GM18873 (cell line): ENCODE results near the gene CCDC102A.

ENCODE experiments used
- ATAC-seq: cut with Tn5 transposase; IDR thresholded peaks from one replicate; pipeline ENCODE4 v1.9.1; 2021; ENCODE audit warnings: mild to moderate bottlenecking, moderate library complexity, moderate number of reproducible peaks; ENCODE audit not compliant: unreplicated experiment, low FRiP score

CCDC102A gene

DNA sequence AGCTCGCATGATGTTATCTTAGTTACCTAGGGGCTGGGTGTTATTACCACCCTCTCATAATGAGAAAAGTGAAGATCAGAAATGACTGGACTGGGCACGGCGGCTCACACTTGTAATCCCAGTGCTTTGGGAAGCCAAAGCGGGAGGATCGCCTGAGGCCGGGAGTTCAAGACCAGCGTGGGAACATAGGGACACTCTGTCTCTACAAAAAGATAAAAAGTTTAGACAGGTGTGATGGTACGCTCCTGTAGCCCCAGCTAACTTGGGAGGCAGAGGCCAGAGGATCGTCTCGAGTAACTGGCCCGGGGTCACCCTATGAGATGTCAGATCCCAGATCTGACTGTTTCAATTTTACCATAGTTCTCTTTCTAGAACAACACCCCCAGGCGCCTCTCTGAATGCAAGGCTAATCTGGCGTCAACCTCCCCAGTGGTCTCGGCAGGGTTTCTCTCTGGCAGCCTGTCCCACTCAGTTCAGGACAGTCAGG is 1.9 kb upstream of the CCDC102A start:
- no peak for ATAC-seq

DNA sequence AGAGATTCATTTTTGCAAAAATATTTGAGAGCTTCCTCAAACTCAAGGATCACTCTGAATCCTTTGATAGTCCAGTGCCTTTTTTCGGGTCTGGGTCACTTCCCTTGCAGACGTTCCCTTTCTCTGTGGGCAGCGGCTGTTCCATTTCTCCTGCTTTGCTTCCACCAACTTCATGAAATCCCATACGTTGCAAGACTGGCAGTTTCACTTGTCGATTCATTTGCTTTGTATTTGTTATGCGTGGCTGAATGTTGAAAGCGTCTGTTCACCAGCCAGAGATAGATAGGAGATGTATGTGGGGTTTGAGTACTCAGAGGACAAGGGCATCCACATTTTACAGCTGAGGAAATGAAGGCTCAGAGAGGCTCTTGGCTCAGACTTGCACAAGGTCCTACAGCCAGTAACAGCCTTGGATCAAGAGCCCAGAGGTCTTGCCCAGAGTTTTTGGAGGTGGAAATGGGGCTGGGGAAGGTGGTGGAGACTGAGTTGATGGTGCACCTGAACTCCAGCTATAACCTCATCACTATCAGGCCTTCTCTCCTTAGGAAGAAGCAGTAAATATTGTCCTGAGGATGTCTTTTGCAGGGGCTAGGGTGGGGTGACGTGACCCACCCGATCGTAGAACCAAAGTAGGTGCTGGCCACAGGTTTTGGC is 1.3 kb upstream of the CCDC102A start:
- ATAC-seq = no peak

DNA sequence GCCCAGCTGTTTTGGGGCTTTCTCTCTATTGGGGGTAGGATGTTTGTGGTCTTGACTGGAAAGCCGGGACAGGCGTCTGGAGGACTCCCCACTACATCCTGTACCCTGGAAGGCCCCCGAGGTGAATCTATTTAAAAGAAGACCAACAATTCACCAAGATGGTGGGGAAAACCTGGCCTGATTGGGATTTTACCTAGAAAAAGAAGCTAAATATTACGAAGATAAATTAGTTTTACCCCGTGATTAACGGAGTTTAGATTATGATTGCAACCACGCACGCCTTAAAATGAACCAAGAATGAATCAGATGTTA is 779 bp upstream of the CCDC102A start:
- ATAC-seq = no peak

DNA sequence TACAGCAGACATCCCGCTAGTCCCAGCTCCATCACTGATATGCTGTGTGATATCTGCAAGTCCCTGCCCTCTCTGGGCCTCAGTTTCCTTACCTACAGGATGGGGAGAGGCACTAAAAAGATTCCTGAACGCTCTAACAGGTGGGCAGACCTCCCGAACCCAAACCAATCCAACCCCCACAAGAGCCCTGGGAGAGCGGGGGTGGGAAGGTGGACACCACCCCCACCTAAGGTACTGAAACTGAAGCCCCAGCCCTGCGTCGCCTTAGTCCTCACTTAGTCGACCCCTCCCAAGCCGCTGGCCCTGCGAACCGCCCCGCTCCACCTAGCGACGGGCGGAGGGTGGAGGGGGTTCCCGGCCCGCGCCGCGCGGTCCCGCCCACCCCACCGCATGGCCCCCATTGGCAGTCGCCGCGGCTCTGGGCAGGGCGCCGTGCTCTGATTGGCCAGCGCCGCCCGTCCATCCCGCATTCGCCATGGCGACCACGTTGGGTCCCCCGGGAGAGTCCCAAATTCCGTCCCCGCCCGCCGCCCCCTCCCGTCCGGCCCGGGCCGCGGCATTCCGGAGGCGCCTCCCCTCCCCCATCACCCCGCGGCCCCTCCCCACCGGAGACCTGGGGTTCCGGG is 578 bp downstream of the CCDC102A start:
- peak; percentile 37 for ATAC-seq

DNA sequence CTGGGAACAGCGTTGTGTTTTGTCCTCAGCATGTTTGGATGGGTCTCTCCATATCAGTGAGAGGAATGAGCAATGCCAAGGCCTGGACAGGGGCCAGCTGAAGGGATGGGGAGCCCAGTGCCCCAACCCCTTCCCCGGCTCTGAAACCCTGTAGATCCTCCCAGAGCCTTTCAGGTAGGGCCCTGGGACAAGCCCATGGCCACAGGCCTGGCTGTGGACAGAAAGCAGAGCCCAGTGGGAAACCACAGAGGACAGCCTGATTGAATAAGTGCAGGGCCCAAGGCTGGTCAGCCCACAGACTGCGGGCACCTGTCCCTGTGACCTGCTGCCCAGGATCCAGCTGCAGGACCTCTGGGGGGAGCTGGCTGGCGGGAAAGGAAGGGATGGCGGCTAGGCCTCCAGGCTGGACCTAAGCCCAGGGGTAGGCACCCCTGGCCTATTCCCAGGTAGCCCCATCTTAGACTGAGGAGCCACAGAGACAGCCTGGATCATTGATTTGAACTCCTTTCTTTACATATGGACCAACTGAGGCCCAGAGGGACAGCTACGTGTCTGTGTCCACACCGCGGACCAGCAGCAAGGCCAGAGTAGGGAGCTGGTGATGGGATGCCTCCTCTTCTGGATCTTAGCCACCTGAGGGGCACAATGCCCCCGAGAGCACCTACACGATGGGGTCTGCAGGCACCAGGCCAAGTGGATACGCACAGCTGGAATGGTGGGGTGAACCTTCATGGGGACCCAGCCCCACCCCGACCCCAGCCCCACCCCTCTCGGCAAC is 1.3 kb downstream of the CCDC102A start:
- no peak for ATAC-seq

DNA sequence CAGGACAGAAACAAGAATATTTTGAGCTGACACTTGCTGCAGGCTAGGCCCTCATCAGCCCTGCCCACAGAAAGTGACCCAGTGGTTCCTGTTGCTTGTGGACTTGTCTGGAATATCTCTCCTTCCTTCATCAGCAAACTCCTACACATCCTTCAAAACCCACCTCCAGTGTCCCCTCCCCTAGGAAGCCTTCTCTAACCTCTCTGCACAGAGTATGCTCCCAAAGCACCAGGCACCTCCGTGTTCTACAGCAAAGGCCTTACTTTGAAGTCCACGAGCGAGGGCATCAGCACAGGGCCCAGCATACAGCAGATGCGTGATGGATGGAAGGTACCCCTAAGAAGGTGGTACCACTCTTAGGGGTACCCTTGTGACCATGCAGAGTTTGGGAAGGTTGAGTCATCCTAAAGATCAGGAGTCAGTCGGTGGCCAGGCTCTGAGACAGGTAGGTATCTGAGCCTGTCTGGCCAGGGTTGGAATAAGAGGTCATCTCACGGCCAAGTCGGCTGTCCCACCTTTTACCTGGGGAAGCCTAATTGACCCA is 2.0 kb downstream of the CCDC102A start:
- no peak for ATAC-seq

DNA sequence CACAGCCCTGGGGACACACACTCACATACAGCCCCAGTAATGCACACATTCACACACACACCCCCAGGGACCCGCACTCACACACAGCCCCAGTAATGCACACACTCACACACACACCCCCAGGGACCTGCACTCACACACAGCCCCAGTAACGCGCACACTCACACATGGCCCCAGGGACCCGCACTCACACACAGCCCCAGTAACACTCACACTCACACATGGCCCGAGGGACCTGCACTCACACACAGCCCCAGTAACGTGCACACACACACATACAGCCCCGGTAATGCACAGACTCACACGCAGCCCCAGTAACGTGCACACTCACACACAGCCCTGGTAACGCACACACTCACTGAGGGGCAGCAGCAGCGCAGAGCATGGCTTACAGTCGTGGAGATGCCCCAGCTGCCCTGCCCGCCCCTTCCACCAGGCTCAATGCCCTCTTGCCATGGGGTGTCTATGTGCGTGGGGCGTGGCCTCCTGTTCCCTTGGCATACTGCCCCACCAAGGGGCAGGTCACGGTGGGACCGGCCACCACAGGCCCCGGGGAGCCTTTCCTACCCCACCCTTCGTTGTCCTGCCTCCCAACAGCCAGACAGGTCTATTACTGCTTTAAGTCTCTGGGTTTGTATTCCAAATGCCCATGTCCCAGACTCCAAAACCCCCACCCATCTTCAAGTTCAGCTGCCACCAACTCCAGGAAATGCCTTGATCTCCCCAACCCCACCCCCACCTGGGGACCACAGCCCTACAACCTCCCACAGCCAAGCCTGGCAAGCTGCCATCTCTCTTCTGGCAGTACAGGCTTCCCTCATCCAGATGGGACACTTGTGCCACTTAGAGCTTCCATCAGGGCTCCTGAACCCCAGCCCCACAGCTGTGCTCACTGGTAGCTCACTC is 2.7 kb downstream of the CCDC102A start:
- no peak for ATAC-seq

DNA sequence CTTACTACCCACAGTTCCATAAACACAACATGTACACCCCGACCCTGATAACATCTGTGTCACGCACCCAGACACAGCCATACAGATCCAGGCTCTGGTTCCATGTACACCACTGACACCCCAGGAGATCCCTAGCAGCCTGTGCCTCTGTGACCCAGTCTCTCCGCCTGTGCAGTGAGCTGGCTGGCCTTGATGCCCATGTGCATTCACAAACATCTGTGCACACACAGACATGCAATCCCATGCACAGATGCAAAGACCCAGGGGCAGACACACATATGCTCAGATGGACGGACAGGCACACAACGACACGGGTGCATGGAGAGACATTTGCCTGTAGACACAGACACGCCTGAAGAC is 4.1 kb downstream of the CCDC102A start:
- ATAC-seq = no peak

DNA sequence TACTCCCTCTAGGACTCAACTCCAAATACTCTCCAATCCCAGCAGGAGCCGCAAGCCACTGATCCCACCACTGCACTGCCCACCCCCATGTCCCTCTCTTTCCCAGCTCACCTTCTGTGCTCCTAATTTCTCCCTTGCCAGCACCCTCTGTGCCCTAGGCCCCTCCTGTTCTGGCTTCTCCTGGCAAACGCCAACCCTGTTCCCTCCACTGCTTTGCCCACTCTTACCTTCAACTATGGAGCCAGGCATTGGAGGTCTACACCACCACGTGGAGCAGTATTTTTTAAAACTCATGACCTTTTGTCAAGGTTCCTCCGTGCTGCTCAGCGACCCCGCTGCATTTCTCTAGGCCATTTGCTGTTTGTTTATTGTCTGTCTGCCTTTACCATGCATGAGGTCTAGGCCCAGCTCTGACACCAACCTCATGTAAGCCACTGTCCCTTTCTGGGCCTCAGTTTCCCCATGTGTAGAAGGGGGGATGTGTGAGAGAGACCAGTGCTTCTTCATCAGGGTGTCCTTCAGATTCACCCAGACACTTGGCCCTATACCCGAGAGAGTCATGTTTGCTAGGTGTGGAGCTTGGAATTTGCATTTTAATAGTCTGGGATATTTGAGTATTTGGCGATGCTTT is 4.6 kb downstream of the CCDC102A start:
- ATAC-seq = no peak

DNA sequence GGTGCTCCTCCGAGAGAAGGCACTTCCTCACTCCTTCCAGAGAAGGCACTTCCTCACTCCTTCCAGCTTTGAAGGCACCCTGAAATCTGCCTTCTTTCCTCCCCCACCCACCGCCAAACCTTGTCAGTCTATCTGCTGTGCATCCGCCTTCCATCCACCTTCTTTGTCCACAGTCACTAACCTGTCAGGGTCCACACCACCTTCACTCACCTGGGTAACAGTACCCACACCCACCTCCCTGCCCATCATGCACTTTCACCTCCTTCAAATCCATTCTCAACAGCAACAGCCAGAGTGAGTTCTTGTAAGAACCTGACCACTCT is 5.2 kb downstream of the CCDC102A start:
- no peak for ATAC-seq

DNA sequence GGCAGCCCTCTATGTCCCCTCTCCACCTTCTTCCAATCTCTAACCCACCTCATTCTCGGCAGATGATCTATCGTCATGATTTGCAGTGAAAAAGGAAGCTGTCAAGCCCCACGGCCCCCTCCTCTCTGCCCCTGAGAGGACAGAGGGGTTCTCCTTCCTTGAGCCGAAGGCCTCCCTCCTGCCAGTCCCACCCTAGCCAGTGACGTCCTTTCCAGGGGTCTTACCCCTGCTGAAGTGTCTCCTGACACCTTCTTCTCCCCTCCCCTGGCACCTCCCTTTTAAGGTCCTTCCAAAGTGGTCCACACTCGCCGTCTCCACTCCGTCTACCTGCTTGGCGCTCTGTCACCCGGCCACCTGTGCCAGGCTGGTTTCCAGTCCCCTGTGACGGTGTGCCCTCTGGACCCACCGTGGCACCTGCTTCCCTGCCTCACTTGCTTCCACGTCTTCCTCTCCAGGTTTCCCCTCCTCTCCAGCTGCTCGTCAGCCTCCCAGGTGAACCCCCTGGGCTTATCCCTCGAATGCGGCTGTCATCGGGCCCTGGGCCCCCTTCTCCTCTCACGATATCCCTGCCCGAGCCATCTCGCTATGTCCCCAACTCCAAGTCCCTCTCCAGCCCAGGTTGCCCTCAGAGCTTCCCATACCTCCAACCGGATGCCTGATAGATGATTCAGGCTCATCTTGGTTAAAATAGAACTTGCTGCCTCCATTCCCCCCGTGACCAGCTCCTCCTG is 5.7 kb downstream of the CCDC102A start:
- ATAC-seq = no peak

DNA sequence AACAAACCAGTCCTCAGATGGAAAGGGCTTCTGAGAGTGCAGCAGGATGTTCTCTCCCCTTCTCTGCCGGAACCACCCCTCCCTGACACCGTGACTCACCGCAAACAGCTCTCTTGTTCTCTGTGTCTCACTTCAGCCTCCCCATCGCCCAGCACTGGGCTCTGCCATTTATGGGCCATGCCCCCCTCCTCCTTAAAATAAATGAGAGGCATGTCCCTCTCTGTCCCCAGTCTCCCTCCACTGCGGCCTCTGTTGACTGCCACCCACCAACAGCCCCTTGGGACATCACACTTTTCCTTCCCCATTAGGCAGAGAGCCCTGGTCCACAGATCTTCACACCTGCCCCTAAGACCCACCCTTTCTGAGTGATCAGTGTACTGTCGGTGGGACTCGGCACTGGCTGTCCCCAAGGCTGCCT is 6.3 kb downstream of the CCDC102A start:
- ATAC-seq = peak; percentile 45

DNA sequence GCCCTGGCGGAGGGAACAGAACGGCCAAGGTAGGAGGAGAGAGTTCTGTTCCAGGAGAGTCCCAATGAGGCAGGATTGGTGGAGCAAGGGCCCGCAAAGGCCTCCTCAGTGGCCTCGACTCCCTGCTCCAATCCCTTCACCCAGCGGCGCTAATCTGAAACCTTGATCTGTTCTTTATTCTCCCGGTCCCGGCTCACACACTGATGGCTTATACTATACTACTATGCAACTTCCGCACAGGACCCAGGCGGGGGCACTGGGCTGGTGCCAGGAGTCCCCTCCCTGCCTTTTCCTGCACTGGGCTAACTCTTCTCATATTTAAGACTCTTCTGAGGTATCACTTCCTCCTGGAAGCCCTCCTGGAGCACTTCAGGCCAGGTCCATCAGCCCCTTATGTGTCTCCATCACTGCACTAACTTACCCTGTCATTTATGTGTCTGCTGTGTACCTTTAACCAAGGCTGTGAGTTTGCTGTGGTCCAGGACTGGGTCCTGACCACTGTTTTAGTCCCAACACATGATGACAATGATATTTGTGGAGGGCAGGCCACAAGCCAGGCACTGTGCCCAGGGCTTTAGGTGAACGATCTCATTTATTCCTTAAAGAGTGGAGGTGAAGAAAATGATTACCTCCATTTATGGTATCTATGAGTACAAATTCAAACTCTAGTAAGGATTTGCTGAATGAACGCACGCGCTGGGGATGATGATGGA is 6.8 kb downstream of the CCDC102A start:
- ATAC-seq = no peak

DNA sequence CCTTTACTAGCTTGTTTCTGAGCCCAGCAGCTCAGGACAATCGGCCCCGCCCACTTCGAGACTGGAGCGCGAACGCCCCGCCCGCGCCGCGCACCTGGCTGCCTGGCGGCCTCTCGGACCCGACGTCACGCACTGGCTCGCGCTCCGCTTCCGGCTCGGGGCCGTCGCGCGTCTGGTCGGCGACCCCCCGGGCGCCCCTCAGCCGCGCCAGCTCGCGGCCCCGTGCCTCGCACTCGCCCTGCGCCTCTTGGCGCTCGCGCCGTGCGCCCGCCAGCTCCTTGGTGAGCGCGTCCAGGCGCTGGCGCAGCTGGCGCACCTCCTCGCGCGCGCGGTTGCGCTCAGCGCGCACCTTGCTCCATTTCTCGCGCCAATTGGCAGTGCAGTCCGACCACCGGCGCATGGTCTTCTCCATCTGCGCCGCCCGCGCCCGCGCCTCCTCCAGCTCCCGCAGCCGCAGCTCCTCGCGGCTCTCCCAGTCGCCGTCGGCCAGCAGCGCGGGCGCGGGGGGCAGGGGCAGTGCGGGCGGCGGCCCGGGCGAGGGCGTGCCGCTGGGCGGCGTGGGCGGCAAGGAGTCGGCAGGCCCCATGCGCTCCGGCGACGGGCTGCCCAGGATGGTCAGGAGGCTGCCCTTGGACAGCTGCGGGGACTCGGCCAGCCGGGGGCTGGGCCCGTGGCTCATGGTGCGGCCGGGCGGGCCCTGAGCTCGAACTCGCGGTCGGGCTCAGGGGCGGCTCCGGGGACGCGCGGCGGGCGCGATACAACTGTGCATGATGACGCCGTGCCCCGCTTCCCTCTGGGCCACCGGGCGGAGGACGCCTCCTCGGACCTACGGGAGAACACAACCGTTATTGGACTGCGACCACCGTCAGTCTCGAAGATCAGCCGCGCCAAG is 7.6 kb downstream of the CCDC102A start:
- ATAC-seq = no peak

DNA sequence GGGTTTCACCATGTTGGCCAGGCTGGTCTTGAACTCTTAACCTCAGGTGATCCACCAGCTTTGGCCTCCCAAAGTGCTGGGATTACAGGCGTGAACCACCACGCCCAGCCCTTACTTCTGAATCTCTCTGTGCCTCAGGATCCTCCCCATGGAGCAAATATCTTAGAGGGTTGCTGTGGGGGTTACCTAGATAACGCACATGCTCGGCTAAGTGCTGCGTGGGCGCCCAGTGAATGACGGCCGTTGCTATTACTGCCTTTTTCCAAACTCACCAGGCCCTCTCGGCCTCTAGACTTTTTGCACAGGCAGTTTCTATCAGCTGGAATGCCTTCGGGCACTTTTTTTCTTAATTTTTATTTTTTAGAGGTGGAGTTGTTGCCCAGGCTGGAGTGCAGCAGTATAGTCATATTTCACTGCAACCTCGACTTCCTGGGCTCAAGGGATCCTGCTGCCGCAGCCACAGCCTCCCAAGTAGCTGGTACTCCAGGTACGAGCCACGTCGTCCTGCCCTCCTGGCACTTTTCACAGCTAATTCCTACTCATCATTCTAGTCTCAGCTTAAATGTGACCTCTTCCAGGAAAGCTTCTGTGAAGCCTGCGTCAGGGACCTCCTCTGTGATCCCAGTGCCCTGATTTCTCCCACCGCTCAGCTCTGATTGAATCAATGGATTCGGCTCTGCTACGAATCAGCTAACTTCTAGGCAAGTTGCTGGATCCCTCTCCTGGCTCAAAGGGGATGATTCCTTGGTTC is 8.6 kb downstream of the CCDC102A start:
- ATAC-seq = no peak

DNA sequence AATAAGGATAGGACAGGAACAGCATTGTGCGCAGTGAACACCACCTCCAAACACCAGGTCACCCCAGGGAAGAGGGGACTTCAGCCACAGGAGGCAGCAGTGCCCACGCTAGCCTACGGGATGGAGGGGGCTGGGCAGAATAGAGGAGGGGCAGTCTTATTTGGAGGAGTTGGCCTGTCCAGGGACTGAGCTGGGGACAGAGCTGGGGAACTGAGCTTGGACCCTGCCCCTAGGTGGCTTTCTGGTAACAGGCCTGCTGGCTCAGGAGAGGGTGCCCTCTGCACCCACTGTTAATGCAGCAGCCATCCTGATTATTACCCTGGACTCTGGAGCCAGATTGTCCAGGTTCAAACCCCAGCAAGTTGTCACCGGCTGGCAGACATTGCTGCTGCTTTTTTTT is 9.3 kb downstream of the CCDC102A start:
- ATAC-seq = no peak

DNA sequence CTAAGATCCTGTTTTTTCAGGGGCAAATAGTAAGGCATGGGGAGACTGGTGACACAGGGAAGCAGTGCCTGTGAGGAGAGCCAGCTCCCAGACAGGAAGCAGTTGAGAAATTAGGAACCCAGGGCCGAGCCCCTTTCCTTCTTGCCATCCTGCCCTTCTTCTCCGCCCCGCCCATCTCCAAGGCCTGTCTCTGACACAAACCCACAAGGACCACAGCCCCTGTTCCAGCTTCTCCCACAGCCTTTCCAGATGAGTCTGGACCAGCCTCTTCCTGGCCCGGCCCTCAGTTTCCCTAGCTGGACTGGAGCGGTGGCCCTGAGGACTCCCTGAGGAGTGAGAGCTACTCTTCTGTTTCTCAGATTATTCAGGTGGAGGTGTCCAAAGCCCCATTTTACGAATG is 9.9 kb downstream of the CCDC102A start:
- no peak for ATAC-seq
